Putamen (tissue), 1 donor: ENCODE results near the gene CHI3L1.
"Not testable (repeated sequence)": the region's sequence is repeated elsewhere in the genome, so short reads cannot be mapped to it uniquely, and the experiment has no call there.

Source experiments
- DNase-seq: peaks from one replicate; pipeline ENCODE4 v3.0.0-alpha.2; 2016; ENCODE audit warnings: low spot score

The CHI3L1 gene

DNA sequence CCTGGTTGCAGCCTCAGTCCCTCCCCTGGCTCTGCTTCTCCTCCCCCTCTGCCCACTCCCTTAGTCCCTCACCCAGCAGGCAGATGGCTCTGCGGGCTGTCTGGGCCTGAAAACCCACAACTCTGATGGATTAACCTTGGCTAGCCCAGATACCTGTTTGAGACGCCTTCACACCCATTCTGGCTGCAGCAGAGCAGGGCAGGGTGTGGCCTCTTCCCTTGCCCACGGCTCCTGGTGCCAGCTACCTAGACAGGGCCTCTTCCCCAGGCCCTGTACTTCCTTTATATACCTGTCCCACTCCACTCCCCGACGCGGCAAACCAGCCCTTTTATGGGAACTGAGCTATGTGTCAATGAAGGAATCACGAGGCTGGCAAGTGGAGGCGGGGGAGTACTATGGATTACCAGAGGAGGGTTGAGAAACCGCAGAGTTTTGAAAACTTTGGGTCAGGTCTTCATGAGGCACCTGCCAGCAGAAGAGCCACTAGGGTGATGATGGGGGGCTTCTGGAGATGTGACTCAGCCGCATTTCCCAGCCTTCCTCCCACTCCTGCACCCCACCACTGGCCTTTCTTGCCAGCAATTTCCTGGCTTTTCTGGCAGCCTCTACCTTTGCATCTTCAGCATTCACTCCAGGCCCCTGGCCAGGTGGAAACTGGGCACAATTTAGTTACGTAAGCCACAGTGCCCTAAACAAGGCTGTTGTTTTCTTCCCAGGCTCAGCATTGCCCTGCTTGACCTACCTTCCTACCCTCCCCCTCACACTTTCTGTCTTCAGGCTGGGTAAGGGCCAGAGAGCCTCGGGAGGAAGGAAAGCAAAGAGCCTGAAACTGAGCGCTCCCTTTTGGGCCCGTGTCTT lies at the start of gene CHI3L1:
Gene CHI3L1, minus strand, starts transcription at position 259 of the 858 bp plus-strand sequence. Its CDS starts 81 bp downstream, at position 178.
- DNase-seq, result peak; percentile 76

DNA sequence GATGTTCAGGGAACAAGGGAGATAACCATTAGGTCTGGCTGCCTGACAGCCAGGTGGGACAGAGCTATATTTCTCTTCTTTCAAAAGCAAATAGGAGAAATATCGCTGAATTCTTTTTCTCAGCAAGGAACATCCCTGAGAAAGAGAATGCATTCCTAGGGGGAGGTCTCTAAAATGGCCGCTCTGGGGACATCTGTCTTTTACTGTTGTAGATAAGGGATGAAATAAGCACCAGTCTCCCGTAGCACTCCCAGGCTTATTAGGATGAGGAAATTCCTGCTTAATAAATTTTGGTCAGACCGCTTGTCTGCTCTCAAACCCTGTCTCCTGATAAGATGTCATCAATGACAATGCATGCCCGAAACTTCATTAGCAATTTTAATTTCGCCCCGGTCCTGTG lies 48.4 kb upstream of the CHI3L1 start:
- DNase-seq, result not testable (repeated sequence)

- DNase-seq, result no peak
These were observed 43.1 kb upstream of the CHI3L1 start, which contains the start of gene CHIT1 for GRCh38 chr1:203229471-203230135. CHIT1 (minus strand) TSS chr1:203229673; CDS start chr1:203229636, 37 bp downstream.

DNA sequence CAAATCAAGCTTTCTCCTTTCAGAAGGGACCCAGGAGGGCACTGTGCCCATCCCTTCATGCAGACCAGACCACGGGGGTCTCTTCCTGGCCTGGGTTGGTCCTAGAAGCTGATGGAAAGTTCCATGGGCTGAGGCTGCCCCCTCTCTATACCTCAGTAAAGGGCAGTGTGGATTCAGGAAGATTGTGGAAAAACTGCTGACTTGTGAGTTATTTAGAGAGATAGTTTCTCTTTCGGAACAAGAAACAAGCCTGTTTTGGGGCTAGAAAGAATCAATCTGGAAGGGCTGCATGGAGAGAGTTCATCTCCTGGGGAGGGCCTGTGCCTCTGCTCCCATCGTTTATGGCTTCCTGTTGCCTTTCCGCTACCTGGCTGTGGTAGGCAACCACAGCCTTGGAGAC lies 42.2 kb upstream of the CHI3L1 start:
- no peak for DNase-seq

- no peak for DNase-seq
These were observed 41.0 kb upstream of the CHI3L1 start for GRCh38 chr1:203227371-203228083.

DNA sequence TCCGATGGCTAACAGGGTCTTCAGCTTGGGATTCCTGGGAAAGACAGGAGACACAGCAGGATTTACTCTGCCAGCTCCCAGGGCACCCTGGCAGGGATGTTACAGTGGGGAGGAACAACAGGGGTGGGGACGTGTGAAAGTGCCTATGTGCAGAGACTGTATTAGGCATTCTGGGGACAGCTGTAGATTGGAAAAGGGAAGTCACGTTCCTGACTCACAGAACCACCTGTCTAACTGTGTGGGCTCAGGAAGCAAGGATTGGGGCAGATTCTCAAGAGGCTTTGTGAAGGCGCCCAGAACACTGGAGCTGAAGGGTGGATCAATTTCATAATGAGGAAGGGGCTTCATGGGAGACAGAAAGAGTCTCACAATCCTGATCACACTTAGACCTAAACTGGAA lies 38.6 kb upstream of the CHI3L1 start:
- DNase-seq, result no peak

DNA sequence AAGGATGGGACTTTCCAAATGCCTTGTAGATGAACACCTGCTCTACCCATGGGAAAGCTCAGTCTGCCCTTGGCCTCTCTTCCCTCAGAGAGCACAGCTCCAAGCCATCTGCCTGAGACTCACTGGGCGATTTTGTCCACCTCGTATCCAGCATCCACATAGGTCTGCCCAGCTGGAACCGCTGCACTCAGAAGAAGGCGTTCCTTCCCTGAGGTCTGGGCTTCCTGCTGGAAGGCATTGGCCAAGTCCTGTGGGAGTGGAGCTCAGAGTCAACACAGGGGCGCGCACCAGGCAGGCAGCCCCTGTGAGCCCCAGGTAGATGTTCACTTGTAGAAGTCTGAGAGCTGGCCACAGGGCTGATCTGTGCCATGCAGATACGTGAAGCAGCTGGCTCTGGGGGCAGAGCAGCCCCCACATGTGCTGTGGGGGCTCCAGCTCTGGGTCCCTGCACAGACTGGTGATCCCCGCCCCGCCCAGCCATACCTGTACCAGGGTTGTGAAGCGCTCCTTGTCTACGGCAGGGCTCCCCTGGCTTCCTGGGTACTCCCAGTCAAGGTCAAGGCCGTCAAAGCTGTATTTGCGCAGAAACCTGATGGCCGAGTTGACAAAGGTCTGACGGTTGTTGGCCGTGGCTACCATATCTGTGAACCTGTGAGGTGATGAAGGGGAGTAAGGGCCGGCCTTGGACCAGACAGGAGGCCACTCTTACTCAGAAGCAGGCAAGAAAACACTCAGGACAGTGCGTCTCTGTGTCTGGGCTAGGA lies 36.7 kb upstream of the CHI3L1 start:
- DNase-seq, result no peak

DNA sequence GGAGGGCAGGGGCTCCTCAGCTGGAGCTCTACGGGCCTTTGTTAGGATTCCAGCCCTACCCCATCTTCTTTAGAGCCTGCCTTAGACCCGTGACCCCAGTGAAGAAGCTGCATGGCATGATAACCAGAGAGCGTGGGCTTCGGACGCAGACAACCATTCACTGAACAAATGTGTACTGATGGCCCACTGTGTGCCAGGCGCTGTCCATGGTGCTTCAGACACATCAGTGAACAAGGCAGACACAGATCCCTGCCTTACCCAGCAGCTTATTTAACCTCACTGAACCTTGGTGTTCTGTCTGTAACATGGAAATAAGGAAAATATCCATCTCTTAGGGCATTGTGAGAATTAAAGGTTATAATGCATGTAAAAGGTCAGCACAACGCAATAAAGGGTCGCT lies 33.4 kb upstream of the CHI3L1 start:
- DNase-seq, result no peak

DNA sequence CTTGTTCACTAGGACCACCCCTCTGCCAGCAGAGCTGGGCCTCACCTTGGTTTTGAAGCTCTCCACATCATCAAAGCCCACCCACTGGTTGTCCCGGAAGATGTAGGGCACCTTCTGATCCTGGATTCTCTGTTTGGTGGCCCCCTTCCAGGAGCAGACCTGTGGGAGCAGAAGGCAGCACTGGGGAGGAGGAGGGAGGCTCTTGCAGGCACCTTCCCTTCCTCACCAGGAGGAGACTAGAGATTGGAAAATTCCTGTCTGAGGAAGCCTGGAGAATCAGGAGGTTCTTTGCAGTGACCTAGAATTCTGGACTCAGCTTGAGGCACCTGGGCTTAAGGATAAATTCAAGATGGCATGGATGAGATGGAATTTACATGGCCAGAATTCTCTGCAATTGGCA lies 32.7 kb upstream of the CHI3L1 start:
- no peak for DNase-seq

DNA sequence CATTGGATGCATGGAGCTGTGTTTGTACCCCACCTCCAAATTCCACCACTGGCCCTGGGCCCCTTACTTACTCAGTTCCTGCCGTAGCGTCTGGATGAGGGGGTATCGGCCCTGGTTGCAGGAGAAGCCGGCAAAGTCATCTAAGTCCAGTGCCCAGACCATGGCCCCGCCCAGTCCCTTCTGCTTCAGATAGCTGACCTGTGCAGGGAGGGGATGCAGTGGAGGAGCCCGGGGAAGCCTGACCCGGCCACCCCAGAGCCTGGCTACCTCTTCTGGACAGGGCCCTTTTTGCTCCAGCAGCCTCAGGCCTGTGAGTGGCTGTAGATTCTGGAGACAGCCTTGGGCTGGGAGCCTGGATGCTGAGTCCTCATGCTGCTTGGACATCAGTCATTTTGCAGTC lies 31.2 kb upstream of the CHI3L1 start:
- DNase-seq, result no peak

DNA sequence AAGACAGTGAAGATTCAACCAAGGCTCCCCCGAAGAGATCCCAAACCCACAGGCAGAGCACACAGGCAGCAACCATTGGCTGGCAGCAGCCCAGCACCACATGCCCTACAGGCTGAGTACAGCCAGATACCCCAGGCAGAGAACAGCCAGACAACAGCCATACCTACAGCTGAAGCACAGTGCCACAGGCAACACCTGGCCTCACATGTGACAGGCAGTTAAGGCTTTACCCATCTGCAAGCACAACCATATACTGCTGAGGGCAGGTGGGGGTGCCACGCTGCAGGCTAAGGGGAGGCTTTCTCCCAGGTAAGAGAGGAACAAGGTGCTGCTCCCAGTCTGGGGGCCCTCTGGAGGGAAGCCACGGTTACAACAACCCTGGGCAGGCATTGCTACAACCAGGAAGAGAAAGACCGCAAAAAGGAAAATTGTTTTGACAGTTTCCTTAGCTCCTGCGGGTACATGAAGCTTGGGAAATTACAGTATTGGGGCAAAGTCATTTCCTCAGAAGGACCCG lies 30.7 kb upstream of the CHI3L1 start:
- DNase-seq, result no peak

DNA sequence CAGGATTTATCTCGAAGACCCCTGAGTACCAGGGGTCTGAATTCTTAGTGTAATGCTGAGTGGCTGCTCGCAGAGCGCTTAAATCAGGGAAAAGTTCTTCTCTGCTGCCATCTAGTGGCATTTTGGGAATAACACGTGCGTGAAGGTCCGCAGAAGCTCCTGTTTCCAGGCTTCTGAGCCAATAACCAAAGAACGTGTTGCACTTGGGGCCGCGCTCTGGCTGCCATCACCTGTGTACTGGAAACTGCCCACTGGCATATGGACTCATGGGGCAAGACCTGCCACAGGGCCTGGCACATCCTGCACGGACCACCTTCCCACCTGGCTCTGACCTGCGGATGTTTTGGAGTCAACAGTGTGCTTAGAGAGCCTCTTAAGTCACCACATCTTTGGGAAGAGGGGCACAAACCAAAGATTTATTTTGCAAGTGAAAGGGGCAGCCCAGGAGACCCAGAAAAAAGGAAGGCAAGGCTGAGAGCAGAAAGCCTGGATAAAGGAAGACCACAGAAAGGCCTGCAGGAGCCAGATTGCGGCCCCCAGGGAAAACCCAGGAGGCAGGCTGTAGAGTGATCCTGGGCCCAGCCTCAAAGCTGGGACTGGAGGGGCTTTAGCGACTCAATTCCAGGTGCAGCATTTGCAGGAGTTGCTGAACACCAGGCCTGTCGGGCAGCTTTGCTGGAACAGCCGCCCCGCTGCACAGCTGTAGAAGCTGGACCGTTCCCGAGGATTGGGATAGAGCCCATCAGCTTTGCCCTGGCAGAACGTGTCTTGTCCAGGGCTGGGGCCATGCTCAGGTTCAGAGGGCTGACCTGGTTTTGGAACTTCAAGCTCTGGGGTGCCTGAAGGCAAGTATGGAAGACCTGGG lies 30.0 kb upstream of the CHI3L1 start:
- DNase-seq, result peak; percentile 66

GRCh38 chr1:203215573-203215972 lies 29.1 kb upstream of the CHI3L1 start:
- DNase-seq, result no peak

GRCh38 chr1:203214871-203215270 lies 28.4 kb upstream of the CHI3L1 start:
- no peak for DNase-seq

DNA sequence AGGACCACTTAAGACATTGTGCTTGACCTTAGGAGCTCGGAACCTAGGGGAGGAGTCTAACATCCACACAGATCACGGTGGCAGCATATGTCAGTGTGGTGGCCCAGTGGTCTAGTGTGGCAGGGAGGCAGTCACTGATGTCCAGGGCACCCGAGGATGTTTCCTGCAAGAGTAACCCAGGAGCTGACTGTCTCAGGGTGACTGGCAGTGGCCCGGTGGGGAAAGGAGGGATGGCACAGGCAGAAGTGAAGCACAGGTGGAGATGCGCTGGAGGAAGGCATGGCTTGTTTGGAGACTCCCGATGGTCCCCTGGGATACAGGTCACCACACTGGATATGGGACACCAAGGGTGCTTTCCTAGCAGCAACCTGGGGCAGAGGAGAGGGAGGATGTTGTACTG lies 26.6 kb upstream of the CHI3L1 start:
- DNase-seq, result no peak

- no peak for DNase-seq
These were observed 25.3 kb upstream of the CHI3L1 start for GRCh38 chr1:203211812-203212211.

DNA sequence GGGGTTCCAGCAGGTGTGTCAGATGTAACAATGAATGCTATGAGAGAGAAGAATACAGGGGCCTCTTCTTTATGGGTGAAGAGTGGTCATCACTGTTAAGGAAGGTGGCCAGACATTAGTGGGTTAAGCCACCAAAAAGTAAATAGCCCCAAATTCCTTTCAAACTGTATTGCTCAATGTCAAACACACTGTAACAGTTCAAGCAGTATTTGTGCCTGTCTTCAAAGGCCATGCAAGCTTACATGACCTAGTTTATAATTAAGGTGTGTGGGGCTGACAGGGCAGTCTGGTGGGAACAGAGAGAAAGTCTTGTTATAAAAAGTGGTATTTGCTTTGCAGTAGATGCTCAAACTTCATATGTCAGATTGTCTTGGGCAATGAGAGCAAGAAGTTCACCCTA lies 24.5 kb upstream of the CHI3L1 start:
- DNase-seq, result no peak

DNA sequence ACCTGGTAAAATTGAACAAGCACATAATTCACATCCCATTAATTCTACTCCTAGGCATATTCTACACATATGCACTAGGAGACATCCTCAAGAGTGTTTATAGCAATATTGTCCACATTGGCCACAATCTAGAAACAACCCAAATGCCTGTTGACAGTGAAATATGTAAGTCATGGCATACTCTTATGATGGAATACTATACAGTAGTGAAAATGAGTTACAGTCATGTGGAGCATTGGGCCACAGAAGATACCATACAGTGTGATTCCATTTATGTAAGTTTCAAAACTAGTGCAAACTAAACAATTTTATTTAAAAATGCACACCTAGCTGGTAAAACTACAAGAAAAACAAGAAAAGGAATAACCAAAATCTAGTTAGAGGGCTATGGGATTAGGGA lies 23.8 kb upstream of the CHI3L1 start:
- DNase-seq, result no peak

DNA sequence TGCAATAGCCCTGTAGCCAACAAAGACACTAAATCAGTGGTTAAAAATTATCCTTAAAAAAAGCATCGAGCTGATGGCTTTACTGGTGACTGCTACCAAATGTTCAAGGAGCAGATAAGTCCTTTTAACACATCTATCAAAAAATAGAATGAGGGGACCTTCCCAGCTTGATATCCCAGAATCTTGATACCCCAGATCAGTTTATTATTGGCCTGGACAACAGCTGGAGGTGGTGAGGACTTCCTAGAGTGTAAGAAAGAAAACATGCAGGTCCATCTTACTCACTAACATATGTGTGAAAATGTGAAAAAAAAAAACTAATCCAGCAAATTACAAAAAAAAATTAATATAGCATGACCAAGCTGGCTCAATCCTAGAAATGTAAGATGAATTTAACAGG lies 21.7 kb upstream of the CHI3L1 start:
- DNase-seq, result no peak

DNA sequence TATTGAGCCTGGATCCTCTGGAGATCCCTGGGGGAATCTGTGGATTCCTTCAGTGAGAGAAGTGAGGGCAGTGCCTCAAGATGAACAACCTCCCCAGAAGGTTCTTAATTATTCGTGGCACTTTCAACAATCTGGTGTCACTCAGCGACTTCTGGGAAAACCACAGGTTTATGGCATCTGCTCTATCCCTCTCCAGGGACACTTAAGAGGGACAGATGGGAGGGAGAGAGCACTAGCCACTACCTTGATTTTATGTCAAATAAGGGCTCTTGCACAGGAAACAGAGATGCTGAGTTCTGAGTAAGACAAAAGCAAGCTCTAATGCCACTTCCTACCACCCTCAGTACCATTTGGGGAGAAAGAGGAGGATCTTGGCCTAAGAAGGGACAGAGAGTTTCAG lies 21.2 kb upstream of the CHI3L1 start:
- DNase-seq, result no peak
